HAP-1 (cell line): ENCODE data around the gene ANTKMT.

Experiments used
- DNase-seq, 2 experiments: peaks; one replicate each; pipeline ENCODE4 v3.0.0-alpha.2; 2016 to 2020; ENCODE audit warnings: low spot score in 2 of 2
- H3K27me3 ChIP-seq: fragments of 250-450 bp; sonication (Bioruptor Pico); 2 replicates; pipeline ENCODE4 v1.5.1; 2020; ENCODE audit warnings: low read depth, mild to moderate bottlenecking, moderate library complexity
- H3K36me3 ChIP-seq: fragments of 250-450 bp; sonication (Bioruptor Pico); replicated peaks from 2 replicates; pipeline ENCODE4 v1.5.1; 2020; ENCODE audit warnings: mild to moderate bottlenecking
- H3K4me1 ChIP-seq: fragments of 250-450 bp; sonication (Bioruptor Pico); 2 replicates; pipeline ENCODE4 v1.5.1; 2020; ENCODE audit warnings: mild to moderate bottlenecking
- H3K4me3 ChIP-seq: fragments of 250-450 bp; sonication (Bioruptor Pico); 2 replicates; pipeline ENCODE4 v1.5.1; 2020; ENCODE audit warnings: mild to moderate bottlenecking, moderate library complexity
- H3K9me3 ChIP-seq: fragments of 250-450 bp; sonication (Bioruptor Pico); 2 replicates; pipeline ENCODE4 v1.5.1; 2020; ENCODE audit warnings: mild to moderate bottlenecking, moderate library complexity
- in situ Hi-C: fragments of 300-500 bp; cut with MboI; formaldehyde crosslinking; loops from 3 replicates; pipeline ENCODE4 v1.14.3; 2020; ENCODE audit warnings: low sequenced_read_pairs, inconsistent platforms, mixed read lengths

ANTKMT gene

GRCh38 chr16:720990-721764 is at the start of gene ANTKMT:
TSS of gene ANTKMT (plus strand) at chr16:721146. CDS start at chr16:721275, 129 bp downstream.
- no peaks in the 10 kb centered on the region for H3K27me3 ChIP-seq
- peaks cover 20% of the 10 kb centered on the region for H3K36me3 ChIP-seq
- in situ Hi-C loops = no loop called here
- DNase-seq = peak; percentile 81 to 96
- peaks cover 19% of the 10 kb centered on the region for H3K4me1 ChIP-seq
- peak within 1 kb of the TSS; percentile 75 for H3K4me3 ChIP-seq
- H3K9me3 ChIP-seq = no peaks in the 10 kb centered on the region

DNA sequence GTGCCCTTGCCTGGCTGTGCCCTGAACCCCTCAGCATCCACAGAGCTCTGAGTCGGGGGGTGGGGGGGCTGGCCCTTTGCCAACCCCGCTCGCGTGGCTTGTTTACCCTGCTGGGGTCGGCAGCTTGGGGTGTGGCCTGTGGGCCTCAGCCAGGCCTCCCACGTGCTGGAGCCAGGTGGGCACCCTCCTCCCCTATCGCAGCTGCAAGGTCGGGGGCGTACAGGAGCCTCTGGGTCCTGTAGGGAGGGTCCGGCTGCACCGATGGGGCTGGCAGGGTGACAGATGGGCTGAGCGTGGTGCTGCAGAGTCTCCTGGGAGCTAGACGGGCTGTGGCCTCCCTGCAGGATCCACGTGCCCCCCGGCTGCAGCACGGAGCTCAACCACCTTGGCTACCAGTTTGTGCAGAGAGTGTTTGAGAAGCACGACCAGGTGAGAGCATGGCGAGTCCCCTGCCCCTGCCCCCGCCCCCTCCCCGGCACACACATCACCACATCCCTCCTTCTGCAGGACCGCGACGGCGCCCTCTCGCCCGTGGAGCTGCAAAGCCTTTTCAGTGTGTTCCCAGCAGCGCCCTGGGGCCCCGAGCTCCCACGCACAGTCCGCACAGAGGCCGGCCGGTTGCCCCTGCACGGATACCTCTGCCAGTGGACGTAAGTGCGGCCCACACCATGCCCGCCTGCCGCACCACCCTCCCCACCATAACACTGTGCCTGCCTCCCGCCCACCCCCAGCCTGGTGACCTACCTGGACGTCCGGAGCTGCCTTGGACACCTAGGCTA is 49.4 kb upstream of the ANTKMT start:
- Histone ChIP-seq H3K9me3 (no peaks in the 10 kb centered on the region), H3K4me3 (no peak overlapping the region), H3K27me3 (no peaks in the 10 kb centered on the region), H3K4me1 (peaks cover 7% of the 10 kb centered on the region), H3K36me3 (peaks cover 54% of the 10 kb centered on the region)
- DNase-seq = no peak
- in situ Hi-C loops = no loop called here

- H3K9me3 ChIP-seq = no peaks in the 10 kb centered on the region
- in situ Hi-C loops = no loop called here
- peaks cover 54% of the 10 kb centered on the region for H3K36me3 ChIP-seq
- H3K4me1 ChIP-seq = peaks cover 7% of the 10 kb centered on the region
- DNase-seq = no peak
- no peak overlapping the region for H3K4me3 ChIP-seq
- no peaks in the 10 kb centered on the region for H3K27me3 ChIP-seq
Observed at GRCh38 chr16:672371-672770, 48.6 kb upstream of the ANTKMT start.

GRCh38 chr16:672851-673250 is 48.1 kb upstream of the ANTKMT start:
- Histone ChIP-seq H3K9me3 (no peaks in the 10 kb centered on the region), H3K27me3 (no peaks in the 10 kb centered on the region), H3K36me3 (peaks cover 54% of the 10 kb centered on the region), H3K4me3 (no peak overlapping the region), H3K4me1 (peaks cover 4% of the 10 kb centered on the region)
- in situ Hi-C loops = no loop called here
- no peak for DNase-seq

GRCh38 chr16:673399-673991 is 47.5 kb upstream of the ANTKMT start:
- Histone ChIP-seq H3K9me3 (no peaks in the 10 kb centered on the region), H3K4me3 (no peak overlapping the region), H3K4me1 (peaks cover 4% of the 10 kb centered on the region), H3K27me3 (no peaks in the 10 kb centered on the region), H3K36me3 (peaks cover 54% of the 10 kb centered on the region)
- DNase-seq = no peak
- in situ Hi-C loops = no loop called here

DNA sequence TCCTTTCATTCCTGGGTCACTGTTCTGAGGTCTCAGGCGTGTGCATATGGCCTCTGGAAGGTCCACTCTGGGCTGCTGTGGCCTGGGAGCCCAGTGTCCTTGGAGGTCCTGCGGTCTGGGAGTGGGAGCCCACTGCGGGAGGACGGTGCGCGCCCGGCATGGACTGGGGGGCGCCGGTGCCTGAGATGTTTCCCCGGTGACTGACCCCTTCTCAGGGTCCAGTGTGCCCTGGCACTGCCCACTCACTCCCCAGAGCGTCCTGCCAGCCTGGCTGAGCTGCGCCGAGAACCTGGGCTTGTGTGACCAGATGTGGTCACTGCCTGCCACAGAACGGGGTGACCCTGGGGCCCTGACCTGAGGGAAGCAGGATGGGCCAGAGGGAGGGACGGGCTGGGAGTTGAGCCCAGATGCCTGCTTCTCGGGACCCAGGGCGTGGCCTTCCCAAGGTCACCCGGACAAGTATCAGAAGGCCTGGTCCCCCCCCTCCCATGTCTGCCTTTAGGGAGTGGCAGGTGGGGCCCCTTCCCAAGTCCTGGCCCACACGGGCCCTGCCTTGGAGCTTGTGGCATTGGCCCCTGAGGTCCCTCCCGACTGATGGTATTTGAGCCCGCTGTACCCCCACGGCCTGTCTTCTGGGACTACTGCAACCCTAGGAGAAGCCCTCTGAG is 46.6 kb upstream of the ANTKMT start:
- no peaks in the 10 kb centered on the region for H3K9me3 ChIP-seq
- no peaks in the 10 kb centered on the region for H3K27me3 ChIP-seq
- no peak overlapping the region for H3K4me3 ChIP-seq
- no peak for DNase-seq
- peaks cover 4% of the 10 kb centered on the region; the same call in 1 of the 2 replicates for H3K4me1 ChIP-seq
- H3K36me3 ChIP-seq = peaks cover 47% of the 10 kb centered on the region
- in situ Hi-C loops = no loop called here

DNA sequence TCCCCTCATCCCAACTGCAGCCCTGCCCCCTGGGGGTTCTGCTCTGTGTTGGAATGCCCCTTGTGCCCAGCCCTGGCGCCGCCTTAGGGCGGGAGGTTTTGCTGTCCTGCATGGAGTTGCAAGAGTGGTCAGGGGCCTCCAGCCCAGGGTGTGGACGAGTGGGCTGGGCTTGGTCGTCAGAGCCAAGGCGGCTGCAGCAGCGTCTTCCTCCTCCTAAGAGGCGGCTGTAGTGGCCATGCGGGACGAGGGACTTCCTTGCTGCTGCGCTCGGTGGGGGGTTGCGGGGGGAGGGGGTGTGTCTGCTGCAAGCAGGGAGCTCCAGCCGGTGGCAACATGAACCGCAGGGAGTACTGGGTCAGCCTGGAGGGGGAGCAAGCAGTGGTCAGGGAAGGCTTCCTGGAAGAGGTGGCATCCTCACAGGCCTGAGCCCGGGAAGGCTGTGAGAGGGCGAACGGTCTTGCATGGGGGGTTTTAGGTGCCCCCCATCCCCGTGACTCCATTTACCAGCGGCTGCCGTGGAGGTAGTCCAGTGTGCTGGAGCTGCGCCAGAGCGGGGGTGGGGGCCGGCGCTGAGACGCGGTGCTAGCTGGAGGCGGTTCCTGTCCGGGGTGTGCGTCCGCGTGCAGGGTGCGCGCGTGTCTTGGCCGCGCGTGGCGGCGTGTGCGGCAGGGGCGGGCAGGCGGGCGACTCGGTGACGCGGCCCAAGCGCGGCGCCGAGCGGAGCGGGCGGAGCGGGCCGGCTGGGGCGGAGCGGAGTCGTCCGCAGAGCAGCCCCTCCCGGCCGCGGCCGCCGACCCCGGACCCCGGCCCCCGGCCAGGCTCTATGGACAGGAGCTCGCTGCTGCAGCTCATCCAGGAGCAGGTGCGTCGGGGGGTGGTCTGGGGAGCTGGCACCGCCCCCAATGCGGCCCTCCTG is 45.7 kb upstream of the ANTKMT start, which contains the start of gene RHBDL1:
Gene RHBDL1, plus strand, starts transcription at position 704 of the 916 bp plus-strand sequence. Its CDS starts 120 bp downstream, at position 824.
- DNase-seq = peak in 1 of 2 experiments; percentile 54
- no peak within 1 kb of the TSS for H3K4me3 ChIP-seq
- peaks cover 38% of the 10 kb centered on the region for H3K36me3 ChIP-seq
- H3K9me3 ChIP-seq = no peaks in the 10 kb centered on the region
- in situ Hi-C loops = no loop called here
- no peaks in the 10 kb centered on the region for H3K27me3 ChIP-seq
- peaks cover 6% of the 10 kb centered on the region; the same call in 1 of the 2 replicates for H3K4me1 ChIP-seq

DNA sequence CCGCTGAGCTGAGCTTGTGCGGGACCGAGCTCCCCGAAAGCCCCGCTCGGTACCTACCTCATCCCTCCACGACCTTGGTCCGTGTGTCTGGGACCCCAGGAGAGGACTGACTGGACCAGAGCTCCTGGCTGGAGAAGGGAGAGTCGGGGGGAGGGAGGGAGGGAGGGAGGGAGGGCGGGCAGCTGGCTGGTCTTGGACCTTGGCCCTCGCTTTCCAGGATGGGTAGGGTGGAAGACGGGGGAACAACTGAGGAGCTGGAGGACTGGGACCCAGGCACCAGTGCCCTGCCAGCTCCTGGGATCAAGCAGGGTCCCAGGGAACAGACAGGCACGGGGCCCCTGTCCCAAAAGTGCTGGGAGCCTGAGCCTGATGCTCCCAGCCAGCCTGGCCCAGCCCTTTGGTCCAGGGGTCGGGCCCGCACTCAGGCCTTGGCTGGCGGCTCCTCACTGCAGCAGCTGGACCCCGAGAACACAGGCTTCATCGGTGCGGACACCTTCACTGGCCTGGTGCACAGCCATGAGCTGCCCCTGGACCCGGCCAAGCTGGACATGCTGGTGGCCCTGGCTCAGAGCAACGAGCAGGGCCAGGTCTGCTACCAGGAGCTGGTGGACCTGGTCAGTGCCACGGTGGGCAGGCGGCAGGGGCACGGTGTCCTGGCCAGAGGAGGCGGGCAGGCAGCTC is 44.9 kb upstream of the ANTKMT start:
- Histone ChIP-seq H3K4me3 (no peak overlapping the region), H3K4me1 (peaks cover 7% of the 10 kb centered on the region), H3K27me3 (no peaks in the 10 kb centered on the region), H3K9me3 (no peaks in the 10 kb centered on the region), H3K36me3 (peaks cover 32% of the 10 kb centered on the region)
- no peak for DNase-seq
- in situ Hi-C loops = no loop called here

GRCh38 chr16:676565-676902 is 44.4 kb upstream of the ANTKMT start:
- Histone ChIP-seq H3K27me3 (no peaks in the 10 kb centered on the region), H3K4me3 (no peak overlapping the region), H3K9me3 (no peaks in the 10 kb centered on the region), H3K4me1 (peaks cover 12% of the 10 kb centered on the region), H3K36me3 (peaks cover 33% of the 10 kb centered on the region)
- in situ Hi-C loops = no loop called here
- no peak for DNase-seq

DNA sequence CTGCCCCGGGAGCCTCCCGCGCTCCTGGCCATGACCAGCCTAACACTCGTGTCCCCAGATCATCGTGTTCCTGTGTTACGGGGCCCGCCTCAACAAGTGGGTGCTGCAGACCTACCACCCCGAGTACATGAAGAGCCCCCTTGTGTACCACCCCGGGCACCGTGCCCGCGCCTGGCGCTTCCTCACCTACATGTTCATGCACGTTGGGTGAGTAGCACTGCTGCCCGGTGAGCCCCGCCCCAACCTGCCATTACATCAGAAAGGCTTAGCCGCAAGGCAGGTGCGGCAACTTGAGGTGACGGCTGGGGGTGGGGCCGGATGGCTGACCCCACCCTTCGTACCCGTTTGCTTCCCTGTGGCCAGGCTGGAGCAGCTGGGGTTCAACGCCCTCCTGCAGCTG is 44.0 kb upstream of the ANTKMT start:
- Histone ChIP-seq H3K9me3 (no peaks in the 10 kb centered on the region), H3K4me1 (peaks cover 16% of the 10 kb centered on the region), H3K27me3 (no peaks in the 10 kb centered on the region), H3K4me3 (no peak overlapping the region), H3K36me3 (peaks cover 36% of the 10 kb centered on the region)
- DNase-seq = no peak
- in situ Hi-C loops = no loop called here

GRCh38 chr16:677316-678190 is 43.4 kb upstream of the ANTKMT start:
- Histone ChIP-seq H3K4me1 (peaks cover 19% of the 10 kb centered on the region), H3K36me3 (peaks cover 36% of the 10 kb centered on the region), H3K4me3 (no peak overlapping the region), H3K9me3 (no peaks in the 10 kb centered on the region), H3K27me3 (no peaks in the 10 kb centered on the region)
- in situ Hi-C loops = no loop called here
- no peak for DNase-seq
